Measurements from ENCODE around the gene CLCA2.

The CLCA2 gene

GRCh38 chr1:86429122-86429725 lies 5.3 kb downstream of the CLCA2 start:
- DNase-seq (ENCODE audit: low spot score) = no peak

DNA sequence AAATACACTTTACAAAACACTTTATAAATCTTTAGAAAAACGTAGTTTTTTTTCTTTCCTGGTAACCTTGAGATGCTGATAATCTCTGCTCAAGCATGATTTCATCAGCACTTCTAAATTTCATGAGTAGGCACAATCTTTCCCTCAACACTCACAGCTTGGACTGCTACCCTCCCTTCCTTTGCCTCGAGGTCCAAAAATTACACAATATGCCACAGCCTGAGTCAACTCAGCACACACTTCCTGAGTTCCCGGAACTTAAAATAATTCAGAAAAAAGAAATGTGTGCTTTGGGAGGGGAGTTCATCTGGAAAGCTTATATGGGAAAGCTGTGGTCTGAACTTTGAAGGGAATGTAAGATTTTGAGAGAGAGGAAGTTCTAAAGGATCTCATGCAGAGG lies 5.9 kb downstream of the CLCA2 start:
- no peak for DNase-seq (ENCODE audit: low spot score)

DNA sequence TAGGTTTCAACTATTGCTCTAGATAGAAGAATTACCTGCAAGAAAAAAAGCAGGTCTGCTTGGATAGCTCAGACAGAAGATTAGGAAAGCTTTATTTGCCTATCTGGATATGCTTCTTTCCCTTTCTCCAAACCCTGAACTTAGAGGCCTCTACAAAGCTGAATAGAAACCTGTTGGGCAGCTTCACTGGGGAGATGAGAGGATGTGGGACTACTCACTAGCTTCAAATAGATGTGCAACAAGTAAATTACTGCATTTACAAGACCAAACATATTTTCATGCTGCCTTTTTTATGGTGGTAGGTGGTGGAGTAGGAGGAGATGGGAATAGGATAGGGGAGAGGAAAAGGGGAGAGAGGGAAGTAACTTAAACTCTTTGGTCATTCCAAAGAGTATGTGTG lies 6.4 kb downstream of the CLCA2 start:
- no peak for DNase-seq (ENCODE audit: low spot score)

DNA sequence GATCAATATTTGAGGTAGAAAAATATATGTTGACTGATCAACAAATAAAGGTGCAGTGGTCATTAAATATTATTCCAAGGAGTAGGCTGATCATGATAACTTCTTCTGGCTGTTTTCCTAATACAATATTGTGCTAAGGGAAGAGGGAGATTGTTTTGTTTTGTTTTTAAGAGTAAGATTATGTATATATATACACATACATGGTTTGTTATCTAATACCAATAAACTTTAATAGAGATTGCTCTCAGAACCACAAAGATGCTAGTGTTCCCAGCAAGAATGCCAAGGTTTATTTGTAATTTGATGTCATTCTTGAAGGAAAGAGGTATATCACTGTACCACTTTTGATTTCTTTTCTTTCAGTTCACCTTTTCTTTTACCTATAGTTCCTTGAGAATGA lies 10.1 kb downstream of the CLCA2 start:
- no peak for DNase-seq (ENCODE audit: low spot score)

- DNase-seq (ENCODE audit: low spot score) = no peak
Observed at GRCh38 chr1:86435327-86435726, 11.4 kb downstream of the CLCA2 start.

DNA sequence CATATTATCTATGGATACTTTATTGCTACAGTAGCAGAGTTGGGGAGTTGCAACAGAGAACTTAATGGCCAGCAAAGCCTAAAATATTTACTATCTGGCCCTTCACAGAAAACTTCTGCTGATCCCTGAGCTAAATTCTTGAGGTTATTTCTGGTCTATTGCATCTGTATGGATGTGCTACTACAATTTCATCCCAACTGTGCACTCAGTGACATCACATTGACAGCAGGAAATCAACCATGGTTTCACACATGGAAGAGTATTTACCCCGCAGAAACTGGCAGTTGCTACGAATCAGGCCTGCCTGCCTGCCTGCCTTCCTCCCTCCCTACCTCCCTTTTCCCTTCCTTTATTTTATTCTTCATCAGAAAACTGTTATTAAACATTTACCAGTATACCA lies 12.1 kb downstream of the CLCA2 start:
- DNase-seq (ENCODE audit: low spot score) = no peak

GRCh38 chr1:86441581-86441980 lies 17.6 kb downstream of the CLCA2 start:
- DNase-seq (ENCODE audit: low spot score) = no peak

DNA sequence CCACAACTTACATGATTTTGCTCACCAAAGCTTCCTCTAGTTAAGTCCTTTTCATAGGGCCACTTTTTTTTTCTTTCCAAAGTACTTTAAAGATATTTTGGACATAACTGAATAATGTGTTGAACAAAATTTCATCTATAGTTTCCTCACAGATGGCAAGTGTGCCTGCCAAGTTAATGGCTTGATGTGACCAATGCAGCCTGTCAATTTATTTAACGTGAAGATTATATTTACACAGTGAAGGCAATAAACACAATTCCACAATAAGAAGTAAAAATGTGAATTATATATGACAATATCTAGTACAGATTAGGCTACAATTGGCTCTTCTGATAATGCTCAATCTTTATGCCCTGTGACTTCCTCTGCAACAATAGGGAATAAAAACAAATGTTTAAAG lies 18.0 kb downstream of the CLCA2 start:
- no peak for DNase-seq (ENCODE audit: low spot score)

- no peak for DNase-seq (ENCODE audit: low spot score)
Observed at GRCh38 chr1:86445919-86446318, 21.9 kb downstream of the CLCA2 start.

GRCh38 chr1:86447198-86447790 lies 23.3 kb downstream of the CLCA2 start:
- DNase-seq (ENCODE audit: low spot score) = no peak

DNA sequence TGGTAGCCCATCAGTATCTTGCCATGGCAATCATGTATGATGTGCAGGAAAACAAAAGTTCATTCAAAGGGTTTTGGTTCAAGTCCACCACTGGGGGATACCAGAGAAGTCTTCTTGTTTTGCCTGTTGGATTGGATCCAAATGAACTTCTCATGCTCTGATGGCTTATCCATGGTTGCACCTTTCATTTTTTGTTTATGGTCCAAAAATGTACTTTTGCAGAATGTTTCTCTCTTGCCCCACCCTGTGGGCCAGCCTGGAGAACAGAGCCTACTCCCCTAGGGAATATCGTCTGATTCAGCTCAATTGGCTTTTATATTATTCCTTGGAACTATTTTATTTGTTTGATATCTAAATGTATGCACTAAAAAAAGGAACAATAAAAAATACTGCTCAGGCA lies 24.7 kb downstream of the CLCA2 start:
- no peak for DNase-seq (ENCODE audit: low spot score)

DNA sequence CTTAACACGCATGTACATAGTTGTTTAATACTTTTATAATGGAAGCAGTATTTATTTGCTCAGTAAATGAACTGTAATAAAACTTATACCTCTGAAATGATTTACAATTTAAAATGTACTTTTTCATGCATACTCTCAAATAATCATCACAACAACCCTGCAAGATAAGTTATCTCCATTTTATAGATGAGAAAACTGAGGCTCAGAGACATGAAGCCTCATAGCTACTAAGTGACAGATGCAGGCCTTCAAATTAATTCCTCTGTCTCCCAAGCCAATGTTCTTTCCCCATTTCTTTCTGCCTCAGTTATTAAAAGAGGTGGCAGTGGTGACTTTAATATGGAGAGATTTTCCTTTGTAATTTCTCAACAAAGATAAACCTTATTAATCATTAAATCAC lies 25.1 kb downstream of the CLCA2 start:
- no peak for DNase-seq (ENCODE audit: low spot score)

GRCh38 chr1:86450847-86451246 lies 26.9 kb downstream of the CLCA2 start:
- no peak for DNase-seq (ENCODE audit: low spot score)

- no peak for DNase-seq (ENCODE audit: low spot score)
Observed at GRCh38 chr1:86453664-86454063, 29.7 kb downstream of the CLCA2 start.

GRCh38 chr1:86455073-86455472 lies 31.1 kb downstream of the CLCA2 start:
- DNase-seq (ENCODE audit: low spot score) = no peak

GRCh38 chr1:86460998-86461397 lies 37.0 kb downstream of the CLCA2 start:
- no peak for DNase-seq (ENCODE audit: low spot score)

- no peak for DNase-seq (ENCODE audit: low spot score)
Observed at GRCh38 chr1:86461482-86461881, 37.5 kb downstream of the CLCA2 start.

GRCh38 chr1:86464819-86465218 lies 40.8 kb downstream of the CLCA2 start:
- no peak for DNase-seq (ENCODE audit: low spot score)

- no peak for DNase-seq (ENCODE audit: low spot score)
Observed at GRCh38 chr1:86466109-86466844, 42.3 kb downstream of the CLCA2 start.

DNA sequence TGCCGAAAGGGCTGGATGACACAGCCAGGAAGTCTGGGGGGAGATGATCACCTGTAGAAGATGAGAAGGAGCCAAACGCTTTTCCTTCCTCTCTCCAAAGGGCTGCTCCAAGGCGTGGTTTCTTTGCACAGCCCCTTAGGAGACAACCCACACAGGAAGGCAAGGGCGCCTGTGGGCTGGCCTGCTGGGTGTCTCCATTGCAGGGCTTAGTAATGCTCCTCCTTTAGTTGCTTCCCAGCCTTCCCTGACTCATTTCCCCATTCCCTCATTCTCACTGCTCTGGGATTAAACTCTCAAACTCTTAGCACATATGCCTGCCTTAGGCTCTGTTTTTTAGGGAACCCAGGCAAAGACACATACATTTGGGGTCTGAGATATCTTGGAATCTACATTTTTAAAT lies 43.0 kb downstream of the CLCA2 start:
- no peak for DNase-seq (ENCODE audit: low spot score)

GRCh38 chr1:86468501-86468977 lies 44.6 kb downstream of the CLCA2 start, which contains the start of gene CLCA1:
Gene CLCA1, plus strand, starts transcription at chr1:86468927. Its CDS starts 45 bp downstream, at chr1:86468972.
- no peak for DNase-seq (ENCODE audit: low spot score)

DNA sequence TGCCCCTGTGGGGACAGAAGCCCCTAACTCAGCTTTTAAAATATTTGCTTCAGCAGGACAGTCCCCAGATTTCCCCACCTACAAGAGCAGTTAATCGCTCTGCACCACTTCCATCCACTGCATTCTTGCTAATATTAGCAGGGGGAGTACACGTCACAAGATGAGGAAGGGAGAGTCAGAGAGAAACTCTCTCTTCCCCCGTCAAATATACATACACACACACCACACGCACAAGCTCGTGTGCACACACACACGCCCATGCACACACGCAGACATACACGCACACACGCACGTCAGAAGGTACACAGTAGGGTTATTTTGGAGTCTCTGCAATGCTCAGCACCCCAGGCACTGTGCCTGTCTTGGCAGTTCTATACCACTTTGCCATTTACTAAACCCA lies 46.9 kb downstream of the CLCA2 start:
- DNase-seq (ENCODE audit: low spot score) = no peak

DNA sequence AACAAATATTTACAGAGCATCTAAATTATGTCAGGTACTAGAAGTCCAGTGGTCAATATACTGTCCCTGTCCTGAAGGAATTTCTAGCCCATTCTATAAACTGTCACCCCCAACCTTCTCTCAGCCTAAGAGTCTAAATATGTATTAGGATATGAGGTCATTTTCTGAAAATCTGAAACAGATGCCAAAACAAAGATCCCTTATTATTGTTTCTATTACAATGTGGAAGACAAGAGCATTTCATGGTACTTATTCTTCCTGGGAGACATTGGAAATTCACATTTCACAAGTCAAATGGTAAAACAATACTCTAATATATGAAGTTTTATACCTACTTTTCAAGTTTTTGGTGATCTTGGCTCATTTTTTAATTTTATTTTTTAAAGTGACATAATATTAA lies 47.3 kb downstream of the CLCA2 start:
- no peak for DNase-seq (ENCODE audit: low spot score)

All from left forelimb (tissue), 1 donor.